PFSK-1 (cell line): Measurements from ENCODE around the gene RPL27A.

Experiments used
- FOXP2 ChIP-seq: optimal IDR thresholded peaks from 2 replicates; pipeline ENCODE3; 2011; ENCODE audit warnings: borderline replicate concordance, control low read depth, inconsistent platforms; ENCODE audit not compliant: insufficient read depth; ENCODE audit errors: extremely low read length, extremely low read depth
- POLR2AphosphoS5 ChIP-seq: IDR thresholded peaks from 2 replicates; pipeline ENCODE4 v1.6.1; 2012; ENCODE audit warnings: low read depth, mild to moderate bottlenecking, control low read depth, low read length, moderate library complexity
- REST ChIP-seq, 2 experiments: IDR thresholded peaks; 2 replicates each; pipeline versions ENCODE4 v1.6.1 to v1.8.0; 2011 to 2012; ENCODE audit warnings: low read depth in 2 of 2, low read length in 2 of 2, control low read depth in 1 of 2, inconsistent platforms in 1 of 2, mild to moderate bottlenecking in 1 of 2, moderate library complexity in 1 of 2; ENCODE audit not compliant: insufficient read depth in 1 of 2
- SIN3A ChIP-seq: IDR thresholded peaks from 2 replicates; pipeline ENCODE4 v1.6.1; 2012; ENCODE audit warnings: mild to moderate bottlenecking, low read length, moderate library complexity, borderline replicate concordance; ENCODE audit not compliant: insufficient read depth
- TAF1 ChIP-seq: IDR thresholded peaks from 2 replicates; pipeline ENCODE4 v1.6.1; 2012; ENCODE audit warnings: low read length, control low read depth, borderline replicate concordance; ENCODE audit not compliant: insufficient read depth

RPL27A gene

GRCh38 chr11:8698379-8698851 is 15.8 kb downstream of the RPL27A start:
- TF ChIP-seq SIN3A (no peak), TAF1 (no peak), REST (IDR thresholded peaks at IDR 0.05; ENCODE audit: insufficient read depth in 1 of 2, low read depth in 2 of 2, low read length in 2 of 2) (no peak), FOXP2 (no peak), POLR2AphosphoS5 (no peak)

GRCh38 chr11:8698917-8699441 is 16.4 kb downstream of the RPL27A start:
- no peak for TF ChIP-seq FOXP2

GRCh38 chr11:8699903-8700302 is 17.3 kb downstream of the RPL27A start:
- TF ChIP-seq TAF1 (no peak), POLR2AphosphoS5 (no peak), SIN3A (no peak), REST (IDR thresholded peaks at IDR 0.05; ENCODE audit: insufficient read depth in 1 of 2, low read depth in 2 of 2, low read length in 2 of 2) (no peak), FOXP2 (no peak)

- TF ChIP-seq TAF1 (no peak), REST (IDR thresholded peaks at IDR 0.05; ENCODE audit: insufficient read depth in 1 of 2, low read depth in 2 of 2, low read length in 2 of 2) (no peak), POLR2AphosphoS5 (no peak), FOXP2 (no peak), SIN3A (no peak)
Measured at GRCh38 chr11:8701891-8702597, 19.5 kb downstream of the RPL27A start.

GRCh38 chr11:8702598-8702915 is 20.0 kb downstream of the RPL27A start:
- no peak for TF ChIP-seq TAF1
- no peak for TF ChIP-seq FOXP2
- no peak for TF ChIP-seq SIN3A
- TF ChIP-seq REST (IDR thresholded peaks at IDR 0.05; ENCODE audit: insufficient read depth in 1 of 2, low read depth in 2 of 2, low read length in 2 of 2), result no peak
- no peak for TF ChIP-seq POLR2AphosphoS5
